ENCODE data around the gene CALHM4. TPM values are rescaled to one million over a fixed set of nuclear protein-coding genes. Genes with fewer than 3 reads are reported as not detected.
"Not testable (repeated sequence)": the region's sequence is repeated elsewhere in the genome, so short reads cannot be mapped to it uniquely, and the experiment has no call there.

CALHM4 gene
- polyA plus RNA-seq, 3 donors = 0.43 to 1.5 (median 1.1) TPM

DNA sequence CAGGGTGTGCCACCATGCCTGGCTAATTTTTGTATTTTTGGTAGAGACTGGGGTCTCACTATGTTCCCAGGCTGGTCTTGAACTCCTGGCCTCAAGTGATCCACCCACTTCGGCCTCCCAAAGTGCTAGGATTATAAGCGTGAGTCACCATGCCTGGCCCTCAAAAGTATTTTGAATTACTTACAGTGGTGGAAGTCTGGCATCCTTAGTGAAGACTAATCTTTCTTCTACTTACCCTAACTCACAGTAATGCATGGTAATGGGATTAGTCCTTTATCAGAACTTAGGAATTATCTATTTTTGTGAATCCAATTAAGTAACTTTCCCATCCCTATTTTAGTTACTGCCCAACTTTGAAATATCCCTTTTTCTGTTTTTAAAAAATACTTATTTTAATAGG lies 21.7 kb downstream of the CALHM4 start:
- DNase-seq = no peak

DNA sequence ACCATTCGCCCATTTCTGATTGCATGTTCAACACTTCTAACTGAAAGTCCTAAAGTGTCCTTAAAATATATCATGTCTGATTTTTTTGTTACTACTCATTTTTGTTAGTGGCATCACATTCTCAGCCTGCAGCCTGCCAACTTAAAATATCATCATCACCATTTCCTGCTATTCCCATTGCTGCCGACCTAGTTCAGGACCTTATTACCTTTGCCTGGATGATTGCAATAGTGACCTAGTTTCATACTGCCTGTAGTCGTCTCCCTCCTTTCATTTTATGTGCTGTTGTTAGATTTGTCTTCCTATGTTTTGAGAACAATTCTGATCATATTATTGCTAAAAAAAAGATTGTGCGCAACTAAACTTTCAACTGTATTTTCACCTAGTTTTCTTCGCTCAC lies 23.9 kb downstream of the CALHM4 start:
- DNase-seq = no peak

DNA sequence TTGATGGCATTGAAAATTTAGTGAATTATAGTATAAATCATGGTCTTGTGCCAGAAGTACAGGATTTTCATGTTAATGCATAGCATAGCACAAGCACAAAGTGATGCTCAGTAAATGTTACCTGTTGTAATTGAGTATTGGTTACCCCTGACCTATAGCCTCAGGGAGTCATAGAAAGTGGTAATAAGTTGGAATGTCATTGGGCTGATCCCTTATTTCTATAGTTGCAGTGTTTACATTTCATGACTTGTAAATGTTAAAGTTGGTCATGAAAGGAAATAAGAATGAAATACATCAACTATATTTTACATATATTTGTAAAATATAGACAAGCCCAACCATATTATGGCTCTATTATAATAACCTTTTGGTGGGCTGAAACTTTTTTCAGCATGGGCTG lies 24.8 kb downstream of the CALHM4 start:
- no peak for DNase-seq

DNA sequence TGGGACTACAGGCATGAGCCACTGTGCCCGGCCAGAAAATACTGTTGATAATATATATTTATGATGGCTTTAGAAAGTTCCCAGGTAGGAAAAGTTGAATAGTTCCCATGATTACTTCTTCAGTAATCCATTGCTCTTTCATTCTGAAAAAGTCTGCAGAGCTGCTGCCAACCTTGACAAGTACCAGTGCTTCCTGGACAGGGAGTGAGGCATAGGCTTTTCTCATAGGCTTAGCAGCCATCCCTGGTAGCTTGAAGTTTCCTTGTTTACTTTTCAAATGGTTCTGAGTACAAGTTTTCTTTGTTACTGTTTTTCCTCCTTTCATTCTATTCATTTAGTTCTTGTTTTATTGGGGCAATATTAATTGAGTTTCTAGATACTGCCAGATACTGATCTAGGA lies 25.6 kb downstream of the CALHM4 start:
- DNase-seq = no peak

DNA sequence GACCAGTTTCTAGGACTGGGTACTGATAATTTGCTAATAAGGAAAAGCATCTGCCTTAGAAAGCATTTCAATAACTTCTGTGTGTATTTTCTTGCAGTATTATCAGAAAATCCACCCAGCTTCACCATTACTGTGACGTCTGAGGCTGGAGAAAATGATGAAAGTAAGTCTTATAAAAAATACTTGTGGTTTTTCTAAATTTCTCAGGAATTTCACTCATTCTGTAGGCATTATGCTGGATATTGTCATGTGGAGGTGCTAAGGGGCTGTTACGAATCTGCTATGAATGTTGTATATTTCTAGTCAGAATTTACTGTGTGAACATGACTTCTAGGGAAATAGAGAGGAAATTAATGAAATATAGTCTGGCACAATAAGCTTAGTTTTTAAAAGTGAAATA lies 26.6 kb downstream of the CALHM4 start:
- DNase-seq = no peak

DNA sequence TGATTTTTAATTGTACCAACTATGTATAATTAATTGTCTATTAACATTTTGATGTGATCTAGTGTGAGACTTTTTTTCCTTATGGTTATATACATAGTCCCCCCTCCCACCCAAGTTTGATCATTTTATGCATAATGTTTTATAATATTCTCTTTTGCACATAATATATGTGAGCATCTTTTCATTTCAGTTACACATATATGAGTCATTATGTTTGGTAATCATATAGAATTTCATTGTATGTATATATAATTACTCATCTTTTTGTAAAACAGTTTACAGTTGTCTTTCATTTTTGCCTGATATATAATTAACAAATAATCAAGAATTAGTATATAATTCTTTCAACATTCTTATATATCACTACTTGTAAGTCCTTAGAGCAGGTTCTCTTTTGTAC lies 32.7 kb downstream of the CALHM4 start:
- DNase-seq = no peak

DNA sequence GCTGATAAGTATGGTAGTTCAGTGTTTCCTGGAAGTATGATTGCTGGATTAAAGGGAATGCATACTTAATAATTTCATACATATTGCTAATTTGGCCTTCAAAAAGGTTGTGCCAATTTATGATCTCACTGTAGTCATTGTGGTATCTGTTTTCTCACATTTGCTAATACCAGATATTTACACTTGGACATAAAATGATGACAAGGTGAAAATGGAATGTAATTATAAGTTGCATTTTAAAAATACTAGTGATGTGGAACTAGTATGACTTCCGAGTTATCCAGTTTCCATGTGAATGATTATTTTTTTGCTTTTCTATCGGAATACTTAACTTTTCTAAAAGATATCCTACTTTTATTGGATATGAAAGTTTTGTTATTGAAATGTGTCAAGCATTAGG lies 33.2 kb downstream of the CALHM4 start:
- DNase-seq = no peak

DNA sequence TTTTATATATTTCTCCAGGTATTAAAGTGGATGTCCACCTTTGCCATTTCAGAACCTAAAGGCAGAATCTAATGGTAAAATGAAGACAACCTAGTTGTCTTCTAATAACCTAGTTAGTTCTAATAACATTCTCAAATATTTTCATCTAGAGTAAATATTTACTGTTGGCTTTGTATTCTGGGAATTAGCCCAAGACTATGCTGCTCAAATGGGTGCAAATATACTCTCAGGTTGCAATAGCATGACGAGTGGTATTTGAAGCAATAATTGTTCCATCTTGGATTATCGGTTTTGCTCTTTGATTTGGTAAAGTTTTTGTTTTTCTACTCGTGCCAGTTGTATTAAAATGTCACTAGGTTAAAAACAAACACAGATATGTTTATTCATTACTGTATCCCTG lies 41.7 kb downstream of the CALHM4 start:
- no peak for DNase-seq

DNA sequence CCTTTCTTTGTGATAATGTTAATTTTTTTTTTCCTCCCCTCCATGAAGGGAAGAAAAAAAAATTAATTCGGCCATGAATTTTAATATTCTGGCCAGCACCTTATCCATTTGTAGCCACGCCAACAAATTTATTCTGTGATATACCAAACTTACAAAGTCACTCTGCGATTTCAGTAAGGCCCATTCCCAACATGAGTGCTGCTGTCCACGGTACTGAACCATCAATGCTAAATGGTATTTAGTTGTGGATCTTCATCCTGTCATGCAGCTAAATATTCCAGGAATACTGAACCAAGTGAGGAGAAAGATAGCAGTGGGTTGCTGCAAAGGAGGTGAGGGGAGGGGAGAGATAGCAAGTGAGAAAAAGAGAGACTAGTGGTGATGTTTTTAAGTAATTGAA lies 43.3 kb downstream of the CALHM4 start:
- peak; percentile 54 for DNase-seq

DNA sequence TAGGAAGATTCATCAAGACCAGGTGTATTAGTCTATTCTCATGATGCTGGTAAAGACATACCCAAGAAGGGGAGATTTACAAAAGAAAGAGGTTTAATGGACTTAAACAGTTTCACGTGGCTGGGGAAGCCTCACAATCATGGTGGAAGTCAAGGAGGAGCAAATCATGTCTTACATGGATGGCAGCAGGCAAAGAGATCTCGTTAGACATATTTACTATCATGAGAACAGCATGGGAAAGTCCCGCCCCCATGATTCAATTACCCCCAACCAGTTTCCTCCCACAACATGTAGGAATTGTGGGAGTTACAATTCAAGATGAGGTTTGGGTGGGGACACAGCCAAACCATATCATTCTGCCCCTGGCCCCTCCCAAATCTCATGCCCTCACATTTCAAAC lies 50.4 kb downstream of the CALHM4 start:
- not testable (repeated sequence) for DNase-seq

DNA sequence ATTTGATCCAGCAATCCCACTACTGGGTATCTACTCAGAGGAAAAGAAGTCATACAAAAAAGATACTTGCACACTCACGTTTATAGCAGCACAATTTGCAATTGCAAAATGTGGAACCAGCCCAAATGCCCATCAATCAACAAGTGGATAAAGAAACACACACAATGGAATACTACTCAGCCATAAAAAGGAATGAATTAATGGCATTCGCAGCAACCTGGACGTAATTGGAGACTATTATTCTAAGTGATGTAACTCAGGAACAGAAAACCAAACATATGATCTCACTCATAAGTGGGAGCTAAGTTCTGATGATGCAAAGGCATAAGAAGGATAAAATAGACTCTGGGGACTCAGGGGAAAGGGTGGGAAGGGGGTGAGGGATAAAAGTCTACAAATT lies 51.3 kb downstream of the CALHM4 start:
- DNase-seq = not testable (repeated sequence)

DNA sequence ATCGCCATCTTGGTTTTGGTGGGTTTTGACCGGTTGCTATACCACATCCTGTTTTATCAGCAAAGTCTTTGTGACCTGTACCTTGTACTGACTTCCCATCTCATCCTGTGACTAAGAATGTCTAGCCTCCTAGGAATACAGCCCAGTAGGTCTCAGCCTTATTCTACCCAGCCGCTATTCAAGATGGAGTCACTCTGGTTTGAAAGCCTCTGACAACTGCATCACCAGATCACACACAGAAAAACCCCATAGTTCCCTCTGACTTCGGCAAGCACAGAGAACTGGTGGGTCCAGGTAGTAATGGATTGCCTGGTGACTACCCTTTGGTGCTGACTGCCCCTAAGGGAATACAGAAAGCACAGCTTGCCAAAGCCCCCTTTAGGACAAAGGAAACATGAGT lies 52.4 kb downstream of the CALHM4 start:
- DNase-seq = no peak

Other genes starting within 250 kb of the CALHM4 start
- 10 to 100 TPM; 37.3 to 40.9 (median 38.7) TPM for gene DSE, start 182.8 kb upstream of the CALHM4 start, polyA plus RNA-seq (ENCODE audit: insufficient read length in 3 of 3)
- gene CALHM6, start 92.4 kb upstream of the CALHM4 start, polyA plus RNA-seq (ENCODE audit: insufficient read length in 3 of 3) = 1 to 10 TPM in 2 of 3 donors, under 1 TPM in 1; 0.80 to 5.1 (median 3.5) TPM
- gene CALHM5, start 42.1 kb upstream of the CALHM4 start, polyA plus RNA-seq (ENCODE audit: insufficient read length in 3 of 3) = 1 to 10 TPM; 2.2 to 3.5 (median 3.4) TPM
- gene TRAPPC3L, start 8.1 kb upstream of the CALHM4 start, polyA plus RNA-seq (ENCODE audit: insufficient read length in 3 of 3) = under 1 TPM; 0.27 to 0.39 (median 0.35) TPM
- 10 to 100 TPM; 59.0 to 73.3 (median 67.3) TPM for gene RWDD1, start 17.8 kb downstream of the CALHM4 start, polyA plus RNA-seq (ENCODE audit: insufficient read length in 3 of 3)
- gene RSPH4A, start 62.7 kb downstream of the CALHM4 start, polyA plus RNA-seq (ENCODE audit: insufficient read length in 3 of 3) = 1 to 10 TPM; 2.7 to 3.1 (median 2.8) TPM
- gene ZUP1, start 115.0 kb downstream of the CALHM4 start, polyA plus RNA-seq (ENCODE audit: insufficient read length in 3 of 3) = 10 to 100 TPM; 12.5 to 14.0 (median 13.6) TPM
- gene KPNA5, start 127.5 kb downstream of the CALHM4 start, polyA plus RNA-seq (ENCODE audit: insufficient read length in 3 of 3) = 10 to 100 TPM; 16.5 to 19.0 (median 17.4) TPM
- gene FAM162B, start 212.0 kb downstream of the CALHM4 start, polyA plus RNA-seq (ENCODE audit: insufficient read length in 3 of 3) = 1 to 10 TPM; 3.5 to 7.0 (median 5.6) TPM

Measured in renal pelvis (tissue), 4 donors.